Measurements from ENCODE around the gene CCDC178.
"Not testable (repeated sequence)": the region's sequence is repeated elsewhere in the genome, so short reads cannot be mapped to it uniquely, and the experiment has no call there.

Gene CCDC178, protein sequence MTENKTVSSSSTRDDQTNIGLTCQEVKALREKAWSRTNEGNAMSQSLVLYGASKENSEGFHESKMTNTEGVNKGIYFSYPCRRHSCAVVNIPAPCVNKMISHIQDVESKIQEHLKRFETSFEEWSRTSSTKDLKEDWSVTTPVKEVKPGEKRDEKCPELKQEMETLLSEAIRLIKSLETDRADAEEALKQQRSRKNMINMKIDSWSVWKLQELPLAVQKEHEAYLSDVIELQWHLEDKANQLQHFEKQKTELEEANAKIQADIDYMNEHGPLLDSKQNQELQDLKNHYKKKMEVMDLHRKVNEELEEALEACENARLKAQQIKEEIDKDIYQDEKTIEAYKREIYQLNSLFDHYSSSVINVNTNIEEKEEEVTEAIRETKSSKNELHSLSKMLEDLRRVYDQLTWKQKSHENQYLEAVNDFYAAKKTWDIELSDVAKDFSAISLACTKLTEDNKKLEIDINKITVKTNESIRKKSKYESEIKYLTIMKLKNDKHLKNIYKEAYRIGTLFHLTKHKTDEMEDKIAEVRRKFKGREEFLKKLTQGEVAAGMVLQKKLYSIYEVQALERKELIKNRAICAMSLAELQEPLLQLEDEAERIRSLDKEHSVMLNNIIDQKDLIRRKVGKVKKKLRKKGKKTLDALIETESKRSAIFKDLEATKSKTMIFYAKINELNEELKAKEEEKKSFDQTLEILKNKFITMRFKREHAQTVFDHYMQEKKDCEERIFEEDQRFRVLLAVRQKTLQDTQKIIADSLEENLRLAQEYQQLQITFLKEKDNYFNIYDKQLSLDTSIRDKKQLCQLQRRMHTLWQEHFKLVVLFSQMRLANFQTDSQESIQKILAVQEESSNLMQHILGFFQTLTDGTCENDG

DNA sequence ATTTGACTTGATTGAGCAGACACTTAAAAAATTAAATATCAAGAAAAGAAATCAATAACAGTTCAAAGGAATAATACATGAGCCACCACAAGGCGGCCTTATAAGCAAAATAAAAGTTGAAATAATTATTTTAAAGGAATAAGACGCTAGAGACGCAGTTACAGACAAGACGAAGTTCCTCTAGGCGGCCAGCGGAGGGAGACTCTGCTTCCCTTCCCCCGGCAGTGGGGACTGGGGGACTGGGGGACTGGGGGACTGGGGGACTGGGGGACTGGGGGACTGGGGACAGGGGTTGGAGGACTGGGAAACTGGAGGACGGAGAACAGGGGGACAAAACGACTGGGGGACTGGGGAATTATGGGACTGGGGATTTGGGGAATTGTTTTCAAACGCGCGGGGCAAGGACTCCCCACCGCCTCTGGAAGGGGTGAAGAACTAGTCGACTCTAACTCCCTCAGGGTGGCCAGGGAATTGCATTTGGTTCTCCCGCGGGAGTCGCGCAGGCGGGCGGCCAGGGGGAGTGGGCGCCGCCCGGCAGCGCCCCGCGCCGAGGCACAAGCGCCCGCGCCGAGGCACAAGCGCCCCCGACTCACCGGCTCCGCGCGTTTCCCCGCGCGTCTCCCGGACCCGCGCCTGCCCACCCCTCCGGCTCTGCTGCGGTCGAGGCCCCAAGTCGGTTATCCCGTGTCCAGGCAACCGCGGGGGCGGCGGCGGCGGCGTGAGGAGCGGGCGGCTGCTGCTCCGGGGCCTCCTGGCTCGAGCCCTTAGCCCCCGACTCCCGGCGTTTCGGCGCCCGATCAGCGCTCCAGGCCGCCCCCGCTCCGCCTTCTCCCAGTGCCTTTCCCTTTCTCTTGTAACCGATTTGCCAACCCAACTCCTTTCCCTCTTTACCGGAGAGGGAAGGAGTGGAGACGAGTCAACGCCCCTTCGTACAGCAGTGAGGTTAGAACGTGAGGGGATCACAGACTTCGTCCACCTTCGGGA, at the start of gene CCDC178:
TSS of gene CCDC178 (minus strand) at position 662 of the 984 bp plus-strand sequence. CDS start 28,633 bp downstream, outside the sequence.
- DNase-seq (ENCODE audit: low spot score): no peak

DNA sequence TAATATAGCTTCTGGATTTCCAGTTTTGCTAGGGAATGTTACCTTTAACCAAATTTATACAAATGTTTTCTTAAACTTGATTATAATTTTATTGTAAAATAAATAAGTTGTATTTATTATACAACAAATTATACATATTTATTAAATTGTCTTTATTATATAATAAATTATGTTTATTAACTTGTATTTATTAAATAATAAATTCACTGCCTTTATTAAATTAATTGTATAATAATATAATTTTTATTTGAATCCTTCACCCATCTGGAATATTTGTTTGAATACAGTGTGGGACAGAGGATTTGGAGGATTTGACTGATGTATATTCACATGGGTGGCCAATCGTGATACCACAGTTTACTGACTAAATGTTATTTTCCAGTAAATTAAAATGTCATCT, 43.4 kb upstream of the CCDC178 start:
- DNase-seq (ENCODE audit: low spot score): no peak

DNA sequence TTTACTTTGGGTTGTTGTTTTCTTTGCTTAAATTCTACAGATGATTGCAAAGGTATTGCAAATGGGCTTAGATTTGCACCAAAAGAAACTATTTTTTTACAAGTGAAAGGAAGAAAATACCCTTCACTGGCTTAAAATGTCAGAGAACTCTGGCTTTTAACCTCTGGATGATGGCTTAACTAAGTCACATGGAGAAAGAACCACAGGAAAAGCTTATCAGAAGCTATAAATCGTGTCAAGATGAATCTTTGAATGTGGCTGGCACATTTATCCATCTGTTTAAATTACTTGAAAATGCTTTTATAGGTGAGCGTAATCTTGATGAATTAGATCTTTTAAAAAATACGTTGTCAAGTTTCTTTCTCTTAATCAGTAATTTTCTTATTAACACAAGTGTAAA, 32.0 kb upstream of the CCDC178 start:
- DNase-seq (ENCODE audit: low spot score): no peak

DNA sequence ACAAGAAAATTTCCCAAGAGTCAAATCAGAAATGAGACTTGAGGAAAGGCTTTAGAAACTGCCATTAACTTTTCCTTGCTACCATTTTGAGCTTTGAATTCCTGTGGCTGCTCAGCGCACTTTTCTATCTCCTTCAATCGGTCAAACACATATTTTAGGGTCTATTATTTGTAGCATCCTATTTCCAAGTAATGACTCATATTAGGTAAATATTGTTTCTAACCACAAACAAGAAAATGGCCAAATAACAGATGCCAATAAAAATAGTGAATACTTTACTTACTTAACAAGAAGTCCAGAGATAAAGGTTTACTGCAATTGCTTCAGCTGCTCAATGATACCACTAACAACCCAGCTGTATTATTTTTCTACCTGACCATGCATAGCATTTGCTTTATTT, 29.7 kb upstream of the CCDC178 start:
- no peak for DNase-seq (ENCODE audit: low spot score)

DNA sequence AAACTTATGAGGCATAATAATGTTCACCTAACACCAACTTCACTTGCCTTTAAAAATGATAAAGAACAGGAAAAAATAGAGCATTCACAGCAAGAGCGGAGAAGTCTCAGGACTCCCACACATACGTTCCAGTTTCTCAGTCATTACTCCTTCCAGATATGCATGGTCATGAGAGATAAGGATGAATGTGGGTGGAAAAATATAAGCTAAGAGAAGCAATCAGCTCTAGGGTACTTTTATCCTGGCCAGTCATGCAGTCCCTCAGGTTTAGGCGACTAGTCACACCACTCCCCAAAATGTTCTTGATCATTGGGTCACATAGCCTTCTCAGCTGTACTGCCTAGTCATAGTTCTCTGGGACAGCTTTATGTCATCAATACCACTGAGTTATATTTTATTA, 29.2 kb upstream of the CCDC178 start:
- DNase-seq (ENCODE audit: low spot score): no peak

DNA sequence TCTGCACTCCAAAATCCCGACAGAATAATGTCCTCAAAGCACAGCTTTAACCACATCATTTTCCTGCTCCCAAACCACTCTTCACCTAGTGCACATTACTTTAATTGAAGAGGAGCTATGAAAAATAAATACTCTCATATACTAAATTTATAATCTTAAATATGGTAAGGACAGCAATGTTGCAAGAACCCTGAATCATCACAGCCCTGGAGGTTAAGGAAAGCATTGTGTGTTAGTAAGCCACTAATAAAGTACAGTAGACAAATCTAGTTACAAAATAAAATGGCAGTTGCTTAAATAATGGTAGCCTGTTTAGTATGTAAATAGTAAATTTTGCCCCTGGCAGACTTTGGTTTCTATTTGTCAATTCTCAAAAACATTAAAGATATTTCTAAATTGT, 27.0 kb upstream of the CCDC178 start:
- no peak for DNase-seq (ENCODE audit: low spot score)

DNA sequence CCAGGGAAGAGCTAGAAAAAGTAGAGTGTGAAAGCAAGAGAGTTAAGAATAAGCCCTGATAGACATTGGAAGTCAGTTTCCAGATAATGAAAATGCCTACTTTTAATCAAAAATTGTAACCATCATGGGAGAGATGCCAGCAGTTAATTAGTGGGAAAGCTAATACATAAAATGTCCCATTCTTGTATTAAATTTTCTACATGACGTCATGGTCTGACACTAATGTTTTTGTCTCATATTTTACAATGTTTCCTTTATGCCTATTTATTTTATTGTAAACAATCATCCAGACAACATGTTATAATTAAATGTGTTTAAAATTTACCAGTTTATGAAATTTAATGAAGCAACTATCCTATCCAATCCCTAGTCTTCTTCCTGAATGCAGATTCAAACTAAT, 26.3 kb upstream of the CCDC178 start:
- no peak for DNase-seq (ENCODE audit: low spot score)

DNA sequence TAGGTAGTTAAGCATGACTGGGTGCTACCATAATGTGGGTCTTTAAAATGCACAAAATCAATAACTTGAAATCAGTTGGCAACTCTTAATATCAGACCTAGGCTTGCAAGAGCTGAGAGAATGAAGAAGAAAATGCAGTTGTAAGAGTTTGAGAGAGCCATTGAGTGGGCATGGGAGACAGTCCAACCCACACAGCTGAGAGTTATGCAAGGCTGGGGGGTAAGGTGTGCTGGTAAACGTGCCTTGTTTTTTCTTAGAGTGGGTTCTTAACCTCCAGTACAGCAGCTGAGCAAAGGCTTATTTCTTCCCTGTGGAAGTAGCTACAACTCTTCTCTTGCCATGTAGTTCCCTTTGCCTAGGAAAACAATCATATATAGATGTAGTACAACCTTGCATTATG, 20.2 kb upstream of the CCDC178 start:
- no peak for DNase-seq (ENCODE audit: low spot score)

DNA sequence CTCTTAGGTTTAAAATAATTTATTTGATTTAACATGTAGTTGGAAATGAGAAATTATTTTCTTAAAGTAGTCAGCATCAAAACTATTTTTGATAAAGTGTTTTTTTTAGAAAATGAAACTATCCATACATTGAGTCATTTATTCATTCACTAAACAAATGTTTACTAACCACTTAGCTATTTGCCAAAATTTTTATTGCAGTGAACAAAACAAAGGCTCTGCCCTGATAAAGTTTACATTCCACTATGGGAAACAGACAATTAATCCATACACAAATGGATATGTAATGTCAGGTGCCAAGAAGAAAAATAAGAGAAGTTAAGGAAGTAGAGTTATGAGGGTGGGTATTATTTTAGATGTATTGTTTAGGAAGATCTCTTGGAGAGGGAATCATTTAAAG, 19.1 kb upstream of the CCDC178 start:
- no peak for DNase-seq (ENCODE audit: low spot score)

DNA sequence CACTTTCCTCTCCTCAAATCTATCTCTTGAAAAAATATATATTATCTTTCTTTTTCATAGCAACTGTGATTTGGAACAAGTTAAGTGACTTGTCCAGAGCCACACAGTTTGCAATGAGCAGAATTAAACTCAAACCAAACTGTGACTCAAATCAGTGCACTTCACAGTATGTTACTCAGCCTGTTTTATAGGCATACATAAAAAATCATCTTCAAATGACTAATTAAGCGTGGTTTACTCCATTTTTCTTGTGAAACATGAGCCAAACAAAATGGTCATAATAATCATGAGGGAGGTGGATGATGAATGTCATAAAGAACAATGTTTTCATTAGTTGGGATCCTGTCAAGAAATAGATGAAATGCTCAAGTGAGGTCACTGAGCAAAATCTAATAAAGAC, 6.1 kb upstream of the CCDC178 start:
- no peak for DNase-seq (ENCODE audit: low spot score)

DNA sequence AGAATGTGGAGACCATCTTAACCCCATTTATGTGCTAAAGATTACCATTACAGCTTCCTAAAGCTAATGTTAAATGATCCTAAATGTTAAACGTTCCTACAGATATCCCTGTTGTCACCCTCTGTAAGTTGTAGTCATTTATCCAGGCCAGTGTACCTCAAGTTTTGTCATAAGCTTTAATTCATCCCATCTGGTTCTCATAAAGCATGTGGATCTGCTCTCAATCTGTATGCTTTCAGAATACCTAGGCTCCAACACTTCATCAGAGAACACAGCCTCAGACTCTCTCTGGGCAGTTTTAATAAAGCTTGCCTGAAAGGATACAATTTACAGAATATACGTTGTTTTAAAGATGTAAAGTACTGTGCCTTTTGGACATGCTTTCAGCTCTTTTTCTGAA, 4.2 kb upstream of the CCDC178 start:
- DNase-seq (ENCODE audit: low spot score): no peak

DNA sequence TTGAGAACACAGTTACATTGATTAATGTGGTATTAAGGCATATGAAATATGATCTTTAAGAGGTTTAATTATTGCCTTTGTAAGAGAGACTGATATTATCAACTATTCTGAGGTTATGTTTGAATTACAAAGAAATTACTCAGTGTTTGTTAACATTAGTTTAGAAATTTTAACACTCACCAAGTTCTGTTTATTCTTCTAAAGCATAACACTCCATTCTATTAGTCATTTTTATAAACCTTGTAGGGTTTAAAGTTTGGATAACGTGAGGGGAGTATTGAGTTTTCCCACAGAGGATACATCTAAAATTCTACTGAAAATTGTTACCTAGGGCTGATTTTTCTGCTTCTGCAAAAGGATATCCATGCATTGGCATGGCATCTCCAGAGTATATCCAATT, 7.7 kb downstream of the CCDC178 start:
- DNase-seq (ENCODE audit: low spot score): no peak

DNA sequence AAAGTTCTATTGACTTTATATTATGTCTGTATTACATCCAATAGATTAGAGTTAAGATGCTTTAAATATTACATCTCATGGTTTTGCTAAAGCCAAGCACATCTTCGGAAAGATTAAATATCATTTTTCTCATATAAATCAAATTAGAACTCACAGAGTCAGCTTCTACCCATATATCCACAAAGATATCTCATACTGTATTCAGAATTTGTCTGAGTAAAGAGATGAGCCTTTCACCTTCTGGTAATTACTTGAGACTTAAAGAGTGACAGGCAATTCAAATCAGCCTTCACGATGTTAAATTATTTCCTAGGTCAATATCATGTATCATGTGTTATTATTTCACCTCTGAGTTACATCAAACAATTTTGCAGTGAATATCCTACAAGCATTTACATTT, 13.0 kb downstream of the CCDC178 start:
- no peak for DNase-seq (ENCODE audit: low spot score)

DNA sequence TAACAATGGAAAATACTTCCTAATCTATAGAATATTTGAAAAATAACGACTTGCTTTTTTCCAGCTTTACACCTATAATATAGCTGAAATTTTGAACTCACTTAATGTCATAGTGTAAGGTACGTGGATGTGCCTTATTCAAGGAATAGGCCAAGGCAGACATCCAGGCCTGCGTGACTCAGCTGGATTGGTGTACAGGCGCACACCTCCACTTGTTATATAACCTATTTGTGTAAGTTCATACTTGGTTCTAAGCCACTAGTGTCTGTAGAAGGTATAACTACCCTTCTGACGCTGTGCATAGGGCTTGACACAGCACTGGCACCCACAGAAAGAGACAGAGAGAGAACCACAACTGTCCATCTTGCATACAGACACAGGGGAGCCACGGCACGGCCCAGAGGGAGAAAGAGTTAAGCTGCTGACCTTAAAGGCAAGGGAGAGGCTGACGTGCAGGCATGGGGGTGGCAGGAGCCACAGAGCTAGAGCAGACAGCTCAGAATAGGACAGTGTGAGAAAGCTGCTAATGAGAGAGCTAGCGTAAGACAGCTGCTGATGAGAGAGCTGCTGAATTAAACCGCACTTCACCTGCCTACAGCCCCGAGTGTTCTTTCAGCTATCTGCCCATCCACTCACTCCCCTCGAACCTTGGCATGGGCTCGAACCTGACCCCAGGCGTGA, 16.1 kb downstream of the CCDC178 start:
- no peak for DNase-seq (ENCODE audit: low spot score)

DNA sequence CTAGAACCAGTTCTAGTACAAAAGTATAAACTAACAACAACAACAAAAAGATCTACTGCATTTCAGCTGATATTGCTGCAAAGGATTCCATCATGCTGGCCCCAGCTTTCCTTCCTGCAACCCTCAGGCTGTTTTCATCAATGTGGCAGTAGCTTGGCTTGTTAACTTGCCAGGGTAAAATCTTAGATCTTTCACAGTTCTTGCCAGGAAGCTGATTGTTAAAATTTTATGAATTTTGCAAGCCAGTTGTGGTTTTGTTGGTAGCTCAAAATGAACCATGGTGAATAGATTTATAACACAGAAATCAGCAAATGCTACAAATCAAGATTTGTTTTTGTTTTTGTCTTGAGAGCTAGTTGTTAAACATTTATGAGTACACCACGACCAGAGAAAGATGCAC, 19.3 kb downstream of the CCDC178 start:
- DNase-seq (ENCODE audit: low spot score): no peak

DNA sequence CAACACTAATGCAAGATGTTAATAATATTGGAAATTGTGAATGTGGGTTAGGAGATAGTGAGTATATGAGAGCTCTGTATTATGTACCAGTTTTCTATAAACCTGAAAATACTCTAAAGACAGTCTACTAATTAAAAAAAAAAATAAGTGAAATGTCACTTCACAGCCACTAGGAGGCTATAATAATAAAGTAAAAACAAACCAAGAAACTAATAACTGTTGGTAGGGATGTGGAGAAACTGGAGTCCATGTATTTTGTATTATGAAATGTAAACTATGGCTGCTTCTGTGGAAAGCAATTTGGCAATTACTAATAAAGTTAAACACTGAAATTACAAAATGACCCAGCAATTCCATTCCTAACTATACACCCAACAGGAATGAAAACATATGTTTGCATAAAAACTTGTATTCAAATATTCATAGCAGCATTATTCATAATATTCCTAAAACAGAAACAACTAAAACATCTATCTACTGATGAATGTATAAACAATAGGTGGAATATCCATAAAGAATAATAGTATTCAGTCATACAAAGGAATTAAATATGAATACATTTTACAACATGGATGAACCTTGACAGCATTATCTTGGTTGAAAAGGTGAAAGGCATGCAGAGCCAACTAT, 36.2 kb downstream of the CCDC178 start:
- DNase-seq (ENCODE audit: low spot score): no peak

DNA sequence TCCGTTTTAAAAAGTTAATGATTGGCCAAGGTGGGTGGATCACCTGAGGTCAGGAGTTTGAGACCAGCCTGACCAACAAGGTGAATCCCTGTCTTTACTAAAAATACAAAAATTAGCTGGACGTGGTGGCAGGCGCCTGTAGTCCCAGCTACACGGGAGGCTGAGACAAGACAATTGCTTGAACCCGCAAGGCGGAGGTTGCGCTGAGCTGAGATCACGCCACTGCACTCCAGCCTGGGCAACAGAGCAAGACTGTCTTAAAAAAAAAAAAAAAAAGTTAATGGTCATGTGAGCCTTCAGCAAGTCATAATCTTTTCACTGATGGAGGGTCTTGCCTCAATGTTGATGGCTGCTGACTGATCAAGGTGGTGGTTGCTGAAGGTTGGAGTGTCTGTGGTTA, 41.6 kb downstream of the CCDC178 start:
- DNase-seq (ENCODE audit: low spot score): not testable (repeated sequence)

DNA sequence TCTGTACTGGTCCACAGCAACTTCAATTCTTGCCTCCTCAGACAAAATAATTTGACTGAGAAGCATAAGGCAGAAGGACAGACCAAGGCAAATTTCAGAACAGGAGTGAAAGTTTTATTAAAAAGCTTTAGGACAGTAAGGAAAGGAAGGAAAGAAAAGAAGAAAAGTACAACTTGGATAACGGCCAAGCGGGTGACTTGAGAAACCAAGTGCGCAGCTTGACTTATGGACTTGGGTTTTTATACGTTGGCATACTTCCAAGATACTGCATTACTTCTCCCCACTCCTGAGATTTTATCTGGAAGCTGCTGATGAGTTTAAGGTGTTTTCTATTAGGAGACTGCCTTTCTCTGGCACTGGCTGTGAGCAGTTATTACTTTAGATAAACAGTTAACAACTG, 64.7 kb downstream of the CCDC178 start:
- DNase-seq (ENCODE audit: low spot score): no peak

DNA sequence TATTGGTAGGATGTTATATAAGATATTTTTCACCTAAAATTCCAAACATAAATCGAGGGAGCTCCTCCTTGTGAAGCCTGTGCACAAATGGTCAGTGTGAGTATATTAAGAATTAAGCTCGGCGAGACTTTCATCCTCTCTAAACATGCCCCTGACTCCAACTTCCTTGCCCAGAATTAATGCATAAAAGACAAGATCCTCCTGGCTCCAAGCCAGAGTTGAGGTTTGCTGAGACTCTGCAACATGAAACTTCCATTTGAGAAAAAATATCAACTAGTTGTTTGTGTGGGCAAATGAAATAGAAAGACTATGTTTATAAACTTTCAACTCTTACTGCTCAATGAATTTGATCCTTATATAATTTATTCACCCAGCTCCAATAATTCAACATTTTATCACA, 68.1 kb downstream of the CCDC178 start:
- no peak for DNase-seq (ENCODE audit: low spot score)

DNA sequence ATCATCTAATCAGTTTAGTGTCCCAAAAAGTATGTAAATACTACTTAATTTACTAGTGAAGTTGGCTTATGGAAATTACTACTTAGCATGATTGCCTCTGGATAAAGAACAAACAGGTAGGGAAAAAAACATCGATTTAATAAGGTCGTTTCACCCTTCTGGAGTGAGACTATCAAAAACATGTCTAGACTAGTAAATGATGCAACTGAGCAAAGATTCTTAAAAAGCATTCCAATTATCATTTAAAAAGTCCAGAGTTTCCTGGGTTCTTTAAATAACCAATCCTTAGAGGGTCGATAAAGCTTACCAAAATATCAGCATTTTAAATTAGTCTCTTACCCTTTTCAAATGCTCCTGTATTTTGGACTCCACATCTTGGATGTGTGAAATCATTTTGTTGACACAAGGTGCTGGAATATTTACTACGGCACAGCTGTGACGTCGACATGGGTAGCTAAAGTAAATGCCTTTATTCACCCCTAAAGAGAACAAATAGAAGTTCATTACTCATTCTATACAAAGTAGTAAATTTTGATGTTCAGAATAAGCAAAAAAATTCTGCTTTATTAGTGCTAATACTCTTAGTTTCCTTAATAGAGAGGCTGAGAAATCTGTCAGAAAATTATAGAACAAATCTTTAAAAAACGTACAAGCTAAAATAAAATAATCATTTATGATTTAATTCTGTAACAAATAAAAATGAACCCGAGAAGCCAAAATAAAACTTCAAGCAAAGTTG, 70.6 kb downstream of the CCDC178 start:
- DNase-seq (ENCODE audit: low spot score): no peak

All from hematopoietic multipotent progenitor cell treated with erythropoietin and hydrocortisone succinate and interleukin-3 and kit ligand, for 15 days (in vitro differentiated cells).